Thoracic aorta (tissue), 2 donors: ENCODE data around the gene BCAT1. TPM values are rescaled to one million over a fixed set of nuclear protein-coding genes. Genes with fewer than 3 reads are reported as not detected.
"Not testable (repeated sequence)": the region's sequence is repeated elsewhere in the genome, so short reads cannot be mapped to it uniquely, and the experiment has no call there.

ENCODE experiments used
- ATAC-seq: fragments of 150-250 bp; one replicate; pipeline ENCODE4 v1.8.0; 2017; ENCODE audit warnings: low read depth; ENCODE audit not compliant: insufficient number of reproducible peaks, low FRiP score
- DNase-seq: peaks from one replicate; pipeline ENCODE4 v3.0.0-alpha.2; 2020; ENCODE audit warnings: low spot score
- H3K27ac ChIP-seq, 2 donors: fragments of 200-600 bp; sonication (generic); 1 replicate in 1 of 2; 2 replicates in 1 of 2; pipeline ENCODE4 v1.5.1; 2016; ENCODE audit warnings: mild to moderate bottlenecking in 2 of 2, moderate library complexity in 2 of 2
- H3K27me3 ChIP-seq: fragments of 200-600 bp; sonication (generic); replicated peaks from 2 replicates; pipeline ENCODE4 v1.6.0; 2016; ENCODE audit warnings: mild to moderate bottlenecking; ENCODE audit not compliant: insufficient read depth
- H3K36me3 ChIP-seq: fragments of 200-600 bp; sonication (generic); one replicate; pipeline ENCODE4 v1.5.1; 2016
- H3K4me1 ChIP-seq, 2 donors: fragments of 200-600 bp; sonication (generic); 1 replicate in 1 of 2; 2 replicates in 1 of 2; pipeline versions ENCODE4 v1.5.1 to v1.6.0; 2016; ENCODE audit warnings: low read depth in 2 of 2, mild to moderate bottlenecking in 1 of 2; ENCODE audit not compliant: control insufficient read depth in 1 of 2
- H3K4me3 ChIP-seq: fragments of 200-600 bp; sonication (generic); 2 replicates; pipeline ENCODE4 v1.5.1; 2016; ENCODE audit warnings: mild to moderate bottlenecking
- H3K9me3 ChIP-seq: fragments of 200-600 bp; sonication (generic); 2 replicates; pipeline ENCODE4 v1.5.1; 2016
- CTCF ChIP-seq: fragments of 200-600 bp; sonication (generic); IDR thresholded peaks from one replicate; pipeline ENCODE4 v1.5.1; 2019; ENCODE audit warnings: antibody characterized with exemption
- total RNA-seq, 2 donors: library from RNA; depleted of rRNA; stranded (reverse); fragments of >200 nt; gene quantifications; one replicate each; pipeline versions ENCODE4 v1.1.0 to v1.2.3, GENCODE V29; 2016

Gene BCAT1
- total RNA-seq, 2 donors from 2014 or later: 24.9 to 28.6 TPM

DNA sequence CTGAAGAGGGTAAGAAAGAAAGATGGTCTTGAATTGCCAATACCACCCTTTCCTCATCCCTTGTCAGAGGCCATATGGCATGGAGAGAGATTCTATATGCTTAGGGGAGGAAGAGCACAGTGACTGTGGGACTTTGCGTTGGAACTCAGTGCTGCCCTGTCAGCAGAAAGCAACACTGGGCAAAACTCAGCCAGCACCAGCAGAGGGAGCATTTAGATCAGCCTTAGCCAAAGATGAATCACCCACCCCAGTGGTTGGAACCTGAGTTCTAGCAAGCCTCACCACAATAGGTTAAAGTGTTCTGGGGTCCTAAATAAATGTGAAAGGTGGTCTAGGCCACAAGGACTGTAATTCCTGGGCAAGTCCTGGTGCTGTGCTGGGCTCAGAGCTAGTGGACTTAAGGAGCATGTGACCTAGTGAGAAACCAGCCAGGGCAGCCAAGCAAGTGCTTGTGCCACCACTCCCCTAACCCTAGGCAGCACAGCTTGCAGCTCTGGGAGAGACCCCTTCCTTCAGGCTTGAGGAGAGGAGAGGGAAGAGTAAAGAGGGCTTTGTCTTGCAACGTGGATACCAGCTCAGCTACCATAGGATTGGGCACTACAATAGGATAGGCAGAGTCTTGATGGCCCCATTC is 11.4 kb upstream of the BCAT1 start:
- no peak overlapping the region for H3K27ac ChIP-seq
- no peaks in the 10 kb centered on the region for H3K9me3 ChIP-seq
- H3K27me3 ChIP-seq: no peaks in the 10 kb centered on the region
- no peak for ATAC-seq
- DNase-seq: no peak
- H3K36me3 ChIP-seq: no peaks in the 10 kb centered on the region
- H3K4me3 ChIP-seq: no peak overlapping the region
- peak; percentile 21 for TF ChIP-seq CTCF
- H3K4me1 ChIP-seq: no peaks in the 10 kb centered on the region

DNA sequence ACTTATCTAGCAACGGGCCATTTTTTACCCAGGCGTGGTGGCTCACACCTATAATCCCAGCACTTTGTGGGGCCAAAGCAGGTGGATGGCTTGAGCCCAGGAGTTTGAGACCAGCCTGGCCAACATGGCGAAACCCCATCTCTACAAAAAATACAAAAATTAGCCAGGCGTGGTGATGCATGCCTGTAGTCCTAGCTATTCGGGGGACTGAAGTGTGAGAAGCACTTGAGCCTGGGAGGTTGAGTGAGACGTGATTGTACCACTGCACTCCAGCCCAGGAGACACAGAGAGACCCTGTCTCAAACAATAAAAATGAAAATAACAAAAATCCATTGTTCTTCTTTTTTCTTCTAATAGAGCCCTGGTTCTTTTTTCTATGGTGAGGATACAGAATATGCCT is 7.5 kb upstream of the BCAT1 start:
- not testable (repeated sequence) for ATAC-seq, H3K36me3 ChIP-seq, DNase-seq, H3K9me3 ChIP-seq, H3K4me1 ChIP-seq, H3K27me3 ChIP-seq, H3K27ac ChIP-seq, H3K4me3 ChIP-seq

DNA sequence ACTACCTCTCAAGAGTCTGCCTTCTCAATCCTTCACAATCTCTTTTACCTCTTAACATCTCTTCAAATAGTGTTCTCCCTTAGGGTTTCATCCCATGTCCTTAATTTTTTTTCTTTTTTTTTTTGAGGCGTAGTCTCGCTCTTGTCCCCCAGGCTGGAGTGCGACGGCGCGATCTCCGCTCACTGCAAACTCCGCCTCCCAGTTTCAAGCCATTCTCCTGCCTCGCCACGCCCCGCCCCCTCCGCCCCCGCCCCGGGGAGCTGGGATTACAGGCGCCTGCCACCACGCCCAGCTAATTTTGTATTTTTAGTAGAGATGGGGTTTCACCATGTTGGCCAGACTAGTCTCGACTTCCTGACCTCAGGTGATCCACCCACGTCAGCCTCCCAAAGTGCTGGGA is 7.0 kb upstream of the BCAT1 start:
- Histone ChIP-seq H3K4me1 (no peaks in the 10 kb centered on the region), H3K27me3 (no peaks in the 10 kb centered on the region), H3K27ac (no peak overlapping the region), H3K9me3 (no peaks in the 10 kb centered on the region), H3K36me3 (no peaks in the 10 kb centered on the region), H3K4me3 (no peak overlapping the region)
- TF ChIP-seq CTCF: no peak
- ATAC-seq (no peak), DNase-seq (no peak)

GRCh38 chr12:24955389-24955788 is 6.5 kb upstream of the BCAT1 start:
- Histone ChIP-seq H3K36me3 (no peaks in the 10 kb centered on the region), H3K27me3 (no peaks in the 10 kb centered on the region), H3K4me1 (no peaks in the 10 kb centered on the region), H3K9me3 (no peaks in the 10 kb centered on the region), H3K4me3 (no peak overlapping the region), H3K27ac (no peak overlapping the region)
- no peak for TF ChIP-seq CTCF
- DNase-seq: no peak
- no peak for ATAC-seq

DNA sequence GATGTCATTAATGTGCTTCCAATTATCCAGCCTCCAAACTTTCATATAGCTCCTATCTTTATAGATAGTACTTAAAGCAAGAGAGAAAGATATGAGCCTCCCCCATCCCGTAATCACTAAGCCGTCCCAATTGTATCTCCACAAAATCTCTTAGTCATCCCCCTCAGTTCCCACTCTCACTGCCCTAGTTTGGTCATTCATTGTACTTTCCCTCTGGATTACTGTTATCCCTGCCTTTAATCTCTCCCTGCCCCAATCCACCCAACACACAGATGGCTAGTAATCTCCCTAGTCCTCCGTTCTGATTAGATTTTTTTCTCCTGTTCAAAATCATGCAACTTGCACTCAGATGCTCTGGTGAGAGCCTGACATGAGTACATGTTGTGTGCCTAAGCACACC is 5.4 kb upstream of the BCAT1 start:
- Histone ChIP-seq H3K4me3 (no peak overlapping the region), H3K9me3 (no peaks in the 10 kb centered on the region), H3K4me1 (no peaks in the 10 kb centered on the region), H3K27me3 (no peaks in the 10 kb centered on the region), H3K27ac (no peak overlapping the region), H3K36me3 (no peaks in the 10 kb centered on the region)
- ATAC-seq: no peak
- TF ChIP-seq CTCF: no peak
- no peak for DNase-seq

DNA sequence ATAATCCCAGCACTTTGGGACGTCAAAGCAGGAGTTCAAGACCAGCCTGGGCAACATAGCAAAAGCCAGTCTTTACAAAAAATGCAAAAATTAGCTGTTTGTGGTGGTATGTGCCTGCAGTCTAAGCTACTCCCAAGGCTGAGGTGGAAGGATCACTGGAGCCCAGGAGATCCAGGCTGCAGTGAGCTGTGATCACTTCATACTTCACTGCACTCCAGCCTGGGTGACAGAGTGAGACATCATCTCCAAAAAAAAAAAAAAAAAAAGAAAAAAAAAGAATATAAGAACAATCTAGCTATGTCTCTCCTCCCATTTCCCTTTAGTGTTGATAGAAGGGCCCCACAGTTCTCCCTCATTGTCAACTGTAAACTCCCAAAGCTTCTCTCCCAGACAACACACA is 3.5 kb upstream of the BCAT1 start:
- Histone ChIP-seq H3K27ac (no peak overlapping the region), H3K4me3 (no peak overlapping the region), H3K9me3 (no peaks in the 10 kb centered on the region), H3K27me3 (no peaks in the 10 kb centered on the region), H3K36me3 (no peaks in the 10 kb centered on the region), H3K4me1 (peaks cover 0 to 4% of the 10 kb centered on the region in 2 donors)
- DNase-seq (no peak), ATAC-seq (no peak)
- no peak for TF ChIP-seq CTCF
